Naive thymus-derived CD4-positive, alpha-beta T cell (primary cell): ENCODE data around the gene THSD4. TPM values are rescaled to one million over a fixed set of nuclear protein-coding genes. Genes with fewer than 3 reads are reported as not detected.

Experiments
- ATAC-seq: fragments of 150-1000 bp; cut with Tn5 transposase; 2 replicates; pipeline ENCODE4 v1.10.0; 2021; ENCODE audit warnings: mild to moderate bottlenecking, moderate library complexity
- CTCF ChIA-PET: fragments of 350-600 bp; sonication (Branson Sonifier 250); formaldehyde crosslinking; loops from one replicate; lab custom pipeline; 2021; ENCODE audit warnings: antibody characterized with exemption; lab: Charles Lee
- POLR2A ChIA-PET: fragments of 350-600 bp; sonication (Branson Sonifier 250); formaldehyde crosslinking; loops from one replicate; lab custom pipeline; 2021; ENCODE audit warnings: antibody characterized with exemption, inconsistent platforms; lab: Charles Lee
- DNase-seq, 9 donors: peaks; one replicate each; pipeline versions ENCODE4 v3.0.0 to v3.0.0-alpha.2; 2020 to 2022; ENCODE audit warnings: mixed read lengths in 1 of 9
- H3K27ac ChIP-seq: one replicate; pipeline ENCODE4 v1.7.0; 2013; ENCODE audit warnings: mild to moderate bottlenecking, low read depth, low read length, moderate library complexity
- H3K27me3 ChIP-seq, 2 donors: one replicate each; pipeline ENCODE4 v1.7.0; 2013; ENCODE audit warnings: low read length in 2 of 2, mild to moderate bottlenecking in 2 of 2, moderate library complexity in 2 of 2; ENCODE audit not compliant: control insufficient read depth in 2 of 2, insufficient read depth in 2 of 2
- H3K36me3 ChIP-seq, 3 experiments: 1 replicate in 2 of 3; 2 replicates in 1 of 3; pipeline ENCODE4 v1.7.0; 2013; ENCODE audit warnings: low read length in 3 of 3, mild to moderate bottlenecking in 3 of 3, moderate library complexity in 1 of 3; ENCODE audit not compliant: insufficient read depth in 3 of 3, control insufficient read depth in 2 of 3
- H3K4me1 ChIP-seq, 2 donors: one replicate each; pipeline ENCODE4 v1.7.0; 2013; ENCODE audit warnings: low read length in 2 of 2, mild to moderate bottlenecking in 2 of 2, moderate library complexity in 1 of 2; ENCODE audit not compliant: control insufficient read depth in 2 of 2, insufficient read depth in 2 of 2
- H3K4me3 ChIP-seq: 2 replicates; pipeline ENCODE4 v1.7.0; 2013; ENCODE audit warnings: mild to moderate bottlenecking, low read length
- H3K9me3 ChIP-seq, 3 experiments: 1 replicate in 2 of 3; 2 replicates in 1 of 3; pipeline ENCODE4 v1.7.0; 2013; ENCODE audit warnings: low read length in 3 of 3; ENCODE audit not compliant: control insufficient read depth in 2 of 3
- H3K27ac Mint-ChIP-seq, 9 donors: one replicate each; pipeline ENCODE4 v1.8.0; 2020 to 2022; ENCODE audit warnings: mixed read lengths in 9 of 9, mild to moderate bottlenecking in 8 of 9, moderate library complexity in 5 of 9, inconsistent platforms in 2 of 9
- H3K27me3 Mint-ChIP-seq, 5 donors: one replicate each; pipeline ENCODE4 v1.8.0; 2021 to 2022; ENCODE audit warnings: mixed read lengths in 5 of 5, mild to moderate bottlenecking in 1 of 5
- H3K36me3 Mint-ChIP-seq, 5 donors: one replicate each; pipeline ENCODE4 v1.8.0; 2020 to 2022; ENCODE audit warnings: mixed read lengths in 5 of 5, mild to moderate bottlenecking in 3 of 5, inconsistent platforms in 1 of 5
- H3K4me1 Mint-ChIP-seq, 7 donors: one replicate each; pipeline ENCODE4 v1.8.0; 2020 to 2022; ENCODE audit warnings: mixed read lengths in 7 of 7, mild to moderate bottlenecking in 3 of 7, inconsistent platforms in 1 of 7
- H3K4me3 Mint-ChIP-seq, 10 donors: one replicate each; pipeline ENCODE4 v1.8.0; 2020 to 2022; ENCODE audit warnings: mild to moderate bottlenecking in 10 of 10, mixed read lengths in 10 of 10, moderate library complexity in 6 of 10, inconsistent platforms in 2 of 10
- H3K9me3 Mint-ChIP-seq, 11 donors: one replicate each; pipeline ENCODE4 v1.8.0; 2020 to 2022; ENCODE audit warnings: mixed read lengths in 11 of 11, mild to moderate bottlenecking in 4 of 11, inconsistent platforms in 1 of 11, moderate library complexity in 1 of 11
- intact Hi-C, 2 donors: fragments of 100-400 bp; cut with micrococcal nuclease; formaldehyde crosslinking; loops; one replicate each; pipeline ENCODE4 v1.15.1; 2023
- polyA plus RNA-seq, 2 donors: library from polyadenylated mRNA; unstranded; fragments of 300-500 nt; fragmentation: Illumina TruSeq; gene quantifications; one replicate each; pipeline ENCODE4 v1.2.3, GENCODE V29; 2021
- total RNA-seq, 6 experiments: library from RNA in 5 of 6; stranded (reverse) in 5 of 6; gene quantifications; 1 replicate in 5 of 6; 2 replicates in 1 of 6; pipeline ENCODE4 v1.2.3 and lab custom pipeline; 2021 to 2026

THSD4 gene
- total and polyA plus RNA-seq, 7 experiments from 2014 or later, result not detected

DNA sequence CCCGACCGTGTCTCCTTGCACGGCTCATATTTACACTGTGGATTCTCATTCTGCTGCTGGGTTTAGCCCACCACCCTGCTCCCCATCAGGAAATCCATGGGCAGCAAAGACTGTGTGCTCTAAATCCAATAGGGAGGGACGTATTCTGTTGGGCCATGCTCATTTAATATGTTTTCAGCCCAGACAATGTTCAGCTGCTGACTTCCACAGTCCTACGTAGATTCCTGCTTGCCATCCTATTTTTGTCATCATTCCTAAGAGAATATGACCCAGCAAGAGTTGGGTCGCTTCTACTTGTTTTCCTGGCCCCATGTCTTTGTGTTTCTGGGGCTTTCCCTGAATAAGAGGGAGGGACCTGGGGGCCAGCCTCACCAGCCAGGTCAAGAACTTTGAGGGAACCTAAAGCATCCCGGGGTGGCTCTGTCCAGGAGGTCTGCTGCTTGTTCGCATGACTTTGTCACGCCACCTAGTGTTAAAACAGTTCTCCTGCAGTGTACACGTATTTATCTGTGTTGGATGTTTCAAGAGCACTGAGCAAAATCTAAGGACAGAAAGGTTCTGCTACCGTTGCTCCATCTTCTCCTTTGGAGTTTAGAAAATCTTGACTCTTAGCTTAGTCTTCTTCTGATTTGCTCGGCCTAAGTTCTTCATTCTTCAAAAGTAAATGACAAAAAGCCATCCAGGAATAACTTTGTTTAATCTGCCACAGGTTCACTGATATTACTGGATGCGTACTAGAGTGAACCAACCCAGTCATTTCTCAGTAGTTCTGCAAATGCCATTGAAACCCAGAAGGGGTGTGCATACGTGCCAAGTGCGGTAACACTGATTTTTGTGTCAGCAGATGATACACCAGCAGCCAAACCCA is 615.2 kb downstream of the THSD4 start:
- intact Hi-C loops, result loop anchor here in 1 of 2 donors (5.0 to 10.0 kb wide), 3 partner anchors 196 to 343 kb away; no protein-coding TSS in a partner anchor
- no peak overlapping the region for H3K4me3 Mint-ChIP-seq
- peak in 3 of 9 donors; percentile 8 to 29 (median 15) for DNase-seq

DNA sequence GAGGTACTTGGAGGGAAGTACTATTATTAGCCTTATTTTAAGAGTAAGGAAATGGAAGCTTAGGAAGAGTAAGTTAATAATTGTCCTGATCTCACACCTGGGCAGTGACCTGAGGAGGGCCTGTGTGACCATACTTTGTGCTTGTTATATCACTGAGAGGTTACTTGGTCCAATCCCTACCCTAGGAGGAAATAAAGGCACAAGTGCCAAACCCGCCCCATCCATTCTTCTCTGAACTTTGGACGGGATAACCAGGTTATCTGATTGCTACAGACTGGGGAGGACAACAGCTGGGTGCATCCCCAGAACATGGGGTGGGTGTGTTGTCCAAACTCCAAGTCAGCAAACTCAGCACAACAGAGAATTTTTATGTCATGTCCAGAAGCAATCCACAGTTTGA is 617.4 kb downstream of the THSD4 start:
- no peak overlapping the region for H3K4me3 Mint-ChIP-seq
- H3K9me3 ChIP-seq, result no peaks in the 10 kb centered on the region
- H3K27ac ChIP-seq, result no peak overlapping the region
- H3K27me3 Mint-ChIP-seq, result peaks cover 2 to 18% (median 15%) of the 10 kb centered on the region in 5 donors
- H3K4me1 ChIP-seq, result no peaks in the 10 kb centered on the region
- ATAC-seq (no peak), DNase-seq (no peak)
- no peaks in the 10 kb centered on the region for H3K9me3 Mint-ChIP-seq
- ChIA-PET CTCF (interaction anchor here (0.6 to 1.0 kb wide), 2 partner anchors 11 kb away, joined by 3 read pairs; no protein-coding TSS in a partner anchor), POLR2A (no interaction called here)
- H3K36me3 ChIP-seq, result no peaks in the 10 kb centered on the region
- H3K4me3 ChIP-seq, result no peak overlapping the region
- intact Hi-C loops, result loop anchor here in 1 of 2 donors (5.0 to 10.0 kb wide), 3 partner anchors 198 to 345 kb away; no protein-coding TSS in a partner anchor
- H3K27ac Mint-ChIP-seq, result no peak overlapping the region
- H3K27me3 ChIP-seq, result peaks cover 5 to 6% of the 10 kb centered on the region in 2 donors
- H3K4me1 Mint-ChIP-seq, result peaks cover 0 to 4% (median 0%) of the 10 kb centered on the region in 7 donors
- peaks cover 0 to 3% (median 0%) of the 10 kb centered on the region in 5 donors for H3K36me3 Mint-ChIP-seq

More for the DNA sequence above, 615.2 kb downstream of the THSD4 start:
- Histone ChIP-seq H3K27me3 (peaks cover 2 to 3% of the 10 kb centered on the region in 2 donors), H3K4me1 (no peaks in the 10 kb centered on the region), H3K4me3 (no peak overlapping the region), H3K27ac (no peak overlapping the region), H3K36me3 (no peaks in the 10 kb centered on the region), H3K9me3 (no peaks in the 10 kb centered on the region)
- H3K4me1 Mint-ChIP-seq, result peaks cover 0 to 4% (median 0%) of the 10 kb centered on the region in 7 donors
- POLR2A ChIA-PET, result no interaction called here
- no peak overlapping the region for H3K27ac Mint-ChIP-seq
- peaks cover 2 to 18% (median 15%) of the 10 kb centered on the region in 5 donors for H3K27me3 Mint-ChIP-seq
- peaks cover 0 to 3% (median 0%) of the 10 kb centered on the region in 5 donors for H3K36me3 Mint-ChIP-seq
- CTCF ChIA-PET, result interaction anchor here (0.7 to 1.0 kb wide), 2 partner anchors 10 to 344 kb away, joined by 3 read pairs; no protein-coding TSS in a partner anchor
- no peaks in the 10 kb centered on the region for H3K9me3 Mint-ChIP-seq
- ATAC-seq, result peak; percentile 50

DNA sequence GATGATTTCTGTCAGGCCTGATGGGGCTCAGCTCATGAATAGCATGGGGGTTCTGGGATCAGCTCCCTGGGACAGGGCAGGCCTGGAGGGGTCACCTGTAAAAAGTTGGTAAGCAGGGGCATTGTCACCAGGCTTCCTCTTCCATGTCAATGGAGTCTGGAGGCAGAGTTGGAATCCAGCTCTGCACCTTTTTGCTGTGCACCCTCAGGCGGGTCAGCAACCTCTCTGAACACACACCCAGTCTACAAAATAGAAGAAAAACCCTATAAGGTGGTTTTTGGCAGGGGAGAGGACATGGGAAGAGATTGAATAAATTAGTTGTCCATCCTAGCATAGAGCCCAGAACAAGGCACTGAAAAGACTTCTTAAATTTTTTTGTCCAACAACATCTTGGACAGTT is 617.9 kb downstream of the THSD4 start:
- H3K27ac Mint-ChIP-seq, result no peak overlapping the region

DNA sequence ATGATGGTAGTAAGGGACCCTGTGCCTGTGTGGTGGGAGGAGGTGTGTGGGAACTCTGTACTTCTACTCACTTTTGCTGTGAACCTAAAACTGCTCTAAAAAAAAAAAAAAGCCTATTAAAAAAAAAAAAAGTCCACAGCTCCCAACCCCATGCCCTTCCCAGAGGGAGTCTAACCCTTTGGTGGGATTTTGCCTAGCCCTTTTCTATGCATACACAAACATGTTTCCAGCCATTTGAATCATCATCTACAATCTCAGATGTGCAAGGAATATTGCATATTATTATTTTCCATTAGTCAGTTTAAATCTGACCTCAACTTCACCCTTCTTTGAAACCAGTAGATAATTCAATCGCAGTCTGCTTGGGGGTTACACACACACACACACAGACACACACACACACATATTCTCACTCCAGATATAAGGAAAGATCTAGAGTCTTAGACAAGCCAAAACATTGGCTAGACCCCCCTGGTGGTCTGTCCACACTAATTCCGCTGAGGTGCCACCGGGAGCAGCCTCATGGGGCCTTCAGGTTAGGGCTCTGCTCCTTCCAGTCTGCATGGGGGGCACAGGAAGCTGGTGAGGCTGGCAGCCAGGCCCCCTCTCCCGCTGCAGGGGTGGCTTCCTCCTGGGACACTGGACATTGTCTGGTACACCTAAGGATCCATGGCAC is 619.6 kb downstream of the THSD4 start:
- CTCF ChIA-PET, result no interaction called here
- Mint-ChIP-seq H3K9me3 (no peaks in the 10 kb centered on the region), H3K27me3 (peaks cover 2 to 18% (median 15%) of the 10 kb centered on the region in 5 donors), H3K4me3 (no peak overlapping the region), H3K27ac (no peak overlapping the region), H3K4me1 (peaks cover 0 to 4% (median 0%) of the 10 kb centered on the region in 7 donors), H3K36me3 (peaks cover 0 to 3% (median 0%) of the 10 kb centered on the region in 5 donors)
- DNase-seq, result no peak
- POLR2A ChIA-PET, result interaction anchor here (0.6 kb wide), 1 partner anchor 26 kb away, joined by 4 read pairs; no protein-coding TSS in a partner anchor
- H3K36me3 ChIP-seq, result no peaks in the 10 kb centered on the region
- no peaks in the 10 kb centered on the region for H3K4me1 ChIP-seq
- ATAC-seq, result no peak
- H3K9me3 ChIP-seq, result no peaks in the 10 kb centered on the region
- H3K27me3 ChIP-seq, result peaks cover 5 to 6% of the 10 kb centered on the region in 2 donors
- H3K4me3 ChIP-seq, result no peak overlapping the region
- no peak overlapping the region for H3K27ac ChIP-seq
- intact Hi-C loops, result loop anchor here in 1 of 2 donors (5.0 to 10.0 kb wide), 3 partner anchors 200 to 348 kb away; no protein-coding TSS in a partner anchor

More for the DNA sequence above, 617.9 kb downstream of the THSD4 start:
- no peak for DNase-seq
- Mint-ChIP-seq H3K4me3 (no peak overlapping the region), H3K9me3 (no peaks in the 10 kb centered on the region), H3K36me3 (peaks cover 0 to 3% (median 0%) of the 10 kb centered on the region in 5 donors), H3K27me3 (peaks cover 2 to 18% (median 15%) of the 10 kb centered on the region in 5 donors), H3K4me1 (peaks cover 0 to 4% (median 0%) of the 10 kb centered on the region in 7 donors)
- H3K4me1 ChIP-seq, result no peaks in the 10 kb centered on the region
- H3K27ac ChIP-seq, result no peak overlapping the region
- POLR2A ChIA-PET, result no interaction called here
- no peak for ATAC-seq
- no peaks in the 10 kb centered on the region for H3K9me3 ChIP-seq
- no peaks in the 10 kb centered on the region for H3K36me3 ChIP-seq
- CTCF ChIA-PET, result no interaction called here
- peaks cover 5 to 6% of the 10 kb centered on the region in 2 donors for H3K27me3 ChIP-seq
- intact Hi-C loops, result loop anchor here in 1 of 2 donors (5.0 to 10.0 kb wide), 3 partner anchors 198 to 346 kb away; no protein-coding TSS in a partner anchor
- H3K4me3 ChIP-seq, result no peak overlapping the region

DNA sequence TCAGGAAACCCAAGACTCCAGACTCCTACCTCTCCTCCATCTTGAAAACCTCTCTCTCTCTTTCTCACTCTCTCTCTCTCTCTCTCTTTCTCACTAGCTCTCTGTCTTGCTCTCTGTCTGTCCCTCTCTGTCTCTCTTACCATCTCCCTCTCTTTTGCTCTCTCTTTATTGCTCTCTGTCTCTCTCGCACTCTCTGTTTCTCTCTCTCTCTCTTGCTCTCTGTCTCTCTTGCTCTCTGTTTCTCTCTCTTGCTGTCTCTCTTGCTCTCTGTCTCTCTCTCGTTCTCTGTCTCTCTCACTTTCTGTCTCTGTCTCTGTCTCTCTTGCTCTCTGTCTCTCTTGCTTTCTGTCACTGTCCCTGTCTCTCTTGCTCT is 620.1 kb downstream of the THSD4 start:
- ChIA-PET CTCF (no interaction called here), POLR2A (no interaction called here)
- no peak for DNase-seq
- no peak for ATAC-seq
- Histone ChIP-seq H3K4me3 (no peak overlapping the region), H3K27ac (no peak overlapping the region), H3K4me1 (no peaks in the 10 kb centered on the region), H3K9me3 (no peaks in the 10 kb centered on the region), H3K36me3 (no peaks in the 10 kb centered on the region), H3K27me3 (peaks cover 5 to 6% of the 10 kb centered on the region in 2 donors)
- no peak overlapping the region for H3K27ac Mint-ChIP-seq
- H3K4me1 Mint-ChIP-seq, result peaks cover 0 to 4% (median 0%) of the 10 kb centered on the region in 7 donors
- H3K36me3 Mint-ChIP-seq, result peaks cover 0 to 3% (median 0%) of the 10 kb centered on the region in 5 donors
- no peaks in the 10 kb centered on the region for H3K9me3 Mint-ChIP-seq
- intact Hi-C loops, result loop anchor here in 1 of 2 donors (10.0 kb wide), 1 partner anchor 201 kb away; no protein-coding TSS in a partner anchor
- H3K4me3 Mint-ChIP-seq, result no peak overlapping the region
- H3K27me3 Mint-ChIP-seq, result peaks cover 2 to 18% (median 15%) of the 10 kb centered on the region in 5 donors

DNA sequence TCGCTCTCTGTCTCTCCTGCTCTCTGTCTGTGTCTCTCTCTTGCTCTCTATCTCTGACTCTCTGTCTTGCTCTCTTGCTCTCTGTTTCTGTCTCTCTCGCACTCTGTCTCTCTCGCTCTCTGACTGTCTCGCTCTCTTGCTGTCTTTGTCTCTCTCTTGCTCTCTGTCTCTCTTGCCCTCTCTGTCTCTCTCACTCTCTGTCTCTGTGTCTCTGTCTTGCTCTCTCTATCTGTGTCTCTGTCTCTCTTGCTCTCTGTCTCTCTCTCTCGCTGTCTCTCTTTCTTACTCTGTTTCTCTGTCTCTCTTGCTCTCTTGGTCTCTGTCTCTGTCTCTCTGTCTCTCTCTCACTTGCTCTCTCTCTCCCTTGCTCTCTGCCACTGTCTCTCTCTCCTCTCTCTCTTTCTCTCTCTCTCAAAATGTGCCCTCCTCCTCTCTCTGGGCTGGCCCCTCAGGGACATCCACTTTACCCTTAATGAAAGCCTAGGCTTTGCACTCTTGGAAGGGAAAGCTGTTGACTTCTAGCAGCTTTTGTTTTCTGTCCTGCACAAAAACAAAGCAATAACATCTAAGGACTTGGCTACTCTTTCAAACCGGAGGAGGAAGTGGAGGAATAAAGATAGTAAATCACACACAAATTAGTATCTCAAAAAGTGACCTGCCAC is 621.1 kb downstream of the THSD4 start:
- no peak overlapping the region for H3K27ac Mint-ChIP-seq
- Histone ChIP-seq H3K4me1 (no peaks in the 10 kb centered on the region), H3K27me3 (peaks cover 5 to 6% of the 10 kb centered on the region in 2 donors), H3K4me3 (no peak overlapping the region), H3K27ac (no peak overlapping the region), H3K36me3 (no peaks in the 10 kb centered on the region), H3K9me3 (no peaks in the 10 kb centered on the region)
- H3K4me1 Mint-ChIP-seq, result no peaks in the 10 kb centered on the region
- ChIA-PET POLR2A (no interaction called here), CTCF (no interaction called here)
- peaks cover 2 to 18% (median 17%) of the 10 kb centered on the region in 5 donors for H3K27me3 Mint-ChIP-seq
- H3K36me3 Mint-ChIP-seq, result peaks cover 0 to 3% (median 0%) of the 10 kb centered on the region in 5 donors
- intact Hi-C loops, result loop anchor here in 1 of 2 donors (10.0 kb wide), 1 partner anchor 202 kb away; no protein-coding TSS in a partner anchor
- no peaks in the 10 kb centered on the region for H3K9me3 Mint-ChIP-seq
- H3K4me3 Mint-ChIP-seq, result no peak overlapping the region
- ATAC-seq (no peak), DNase-seq (no peak)
